Measurements from ENCODE around the gene PEDS1.
A peak's percentile ranks its signal among the peaks of the same experiment; 100 is the strongest.
"Not testable (repeated sequence)": the region's sequence is repeated elsewhere in the genome, so short reads cannot be mapped to it uniquely, and the experiment has no call there.

The PEDS1 gene

GRCh38 chr20:50163570-50164317 is 10.2 kb upstream of the PEDS1 start:
- DNase-seq = no peak

- not testable (repeated sequence) for DNase-seq
Measured at GRCh38 chr20:50161494-50161893, 8.0 kb upstream of the PEDS1 start.

- peak; percentile 80 for DNase-seq
Measured at GRCh38 chr20:50153153-50153499, 397 bp downstream of the PEDS1 start.

DNA sequence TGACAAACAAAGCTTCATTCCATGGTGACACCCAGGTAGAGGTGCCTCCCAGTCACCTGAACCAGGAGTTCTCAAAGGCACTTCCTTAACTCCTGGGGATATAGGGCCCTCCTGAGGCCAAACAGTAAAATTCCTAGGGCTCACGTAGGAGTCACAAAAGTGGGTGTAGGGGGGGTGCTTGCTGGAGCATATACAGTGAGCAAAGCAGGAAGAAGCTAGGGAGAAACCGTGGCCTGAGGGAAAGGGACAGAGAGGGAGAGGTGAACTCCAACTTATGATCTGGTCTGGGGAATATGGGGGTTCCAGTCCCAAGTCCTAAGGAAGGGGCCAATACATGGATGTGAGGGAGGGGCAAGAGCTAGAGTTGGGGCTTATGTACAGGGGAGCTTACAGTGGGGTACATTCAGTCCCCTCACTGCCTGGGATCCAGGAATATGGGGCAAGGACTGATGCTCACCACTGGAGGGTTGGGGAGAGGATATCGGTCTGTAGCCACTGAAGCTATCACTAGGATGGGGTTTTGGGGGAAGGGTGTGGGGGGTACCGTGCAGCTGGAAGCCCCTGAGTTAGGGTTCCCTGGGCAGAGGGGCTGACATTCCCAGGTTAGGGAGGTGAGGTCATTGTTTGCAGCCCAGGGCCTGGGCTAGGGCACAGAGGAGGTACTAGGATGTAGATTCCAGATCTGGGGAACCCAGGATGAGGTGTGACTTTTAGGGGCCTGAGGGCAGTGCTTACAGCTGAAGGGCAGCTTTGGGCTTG is 950 bp downstream of the PEDS1 start:
- DNase-seq = no peak

- no peak for DNase-seq
Measured at GRCh38 chr20:50151034-50151743, 2.3 kb downstream of the PEDS1 start.

DNA sequence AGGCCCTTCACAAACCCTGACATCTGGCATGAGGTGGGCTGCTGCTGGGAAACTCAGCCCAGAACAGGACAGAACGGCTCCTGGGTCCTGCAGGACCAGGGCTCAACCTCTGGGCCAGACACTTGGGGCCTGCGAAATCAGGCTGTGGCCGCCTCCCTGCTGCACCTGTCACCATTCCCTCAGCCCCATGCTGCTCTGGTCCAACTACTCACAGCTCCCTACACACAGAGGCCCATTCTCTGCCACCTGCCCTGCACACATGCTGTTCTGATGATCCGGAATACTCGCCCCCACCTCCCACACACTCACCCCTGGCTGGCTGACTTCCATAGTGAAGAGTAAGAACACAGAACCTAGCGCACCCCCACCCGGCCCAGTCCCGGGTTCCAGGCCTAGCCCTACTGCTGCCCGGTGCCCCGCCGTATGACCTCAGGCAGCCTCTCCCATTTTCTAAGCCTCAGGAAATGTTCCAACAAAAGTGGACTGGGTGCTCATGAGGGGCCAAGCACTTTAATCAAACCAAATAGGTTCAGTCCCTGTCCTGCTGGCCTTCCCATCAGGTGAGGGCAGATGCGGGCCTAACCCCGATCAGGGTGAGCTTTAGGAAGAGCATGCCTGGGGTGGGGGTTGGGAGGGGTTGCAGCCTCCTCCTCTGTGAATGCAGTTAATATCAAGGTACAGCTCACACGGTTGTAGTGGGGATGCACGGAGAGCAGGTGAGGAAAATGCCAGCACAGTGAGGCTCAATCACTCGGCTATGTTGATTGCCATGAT is 3.9 kb downstream of the PEDS1 start:
- DNase-seq = no peak

DNA sequence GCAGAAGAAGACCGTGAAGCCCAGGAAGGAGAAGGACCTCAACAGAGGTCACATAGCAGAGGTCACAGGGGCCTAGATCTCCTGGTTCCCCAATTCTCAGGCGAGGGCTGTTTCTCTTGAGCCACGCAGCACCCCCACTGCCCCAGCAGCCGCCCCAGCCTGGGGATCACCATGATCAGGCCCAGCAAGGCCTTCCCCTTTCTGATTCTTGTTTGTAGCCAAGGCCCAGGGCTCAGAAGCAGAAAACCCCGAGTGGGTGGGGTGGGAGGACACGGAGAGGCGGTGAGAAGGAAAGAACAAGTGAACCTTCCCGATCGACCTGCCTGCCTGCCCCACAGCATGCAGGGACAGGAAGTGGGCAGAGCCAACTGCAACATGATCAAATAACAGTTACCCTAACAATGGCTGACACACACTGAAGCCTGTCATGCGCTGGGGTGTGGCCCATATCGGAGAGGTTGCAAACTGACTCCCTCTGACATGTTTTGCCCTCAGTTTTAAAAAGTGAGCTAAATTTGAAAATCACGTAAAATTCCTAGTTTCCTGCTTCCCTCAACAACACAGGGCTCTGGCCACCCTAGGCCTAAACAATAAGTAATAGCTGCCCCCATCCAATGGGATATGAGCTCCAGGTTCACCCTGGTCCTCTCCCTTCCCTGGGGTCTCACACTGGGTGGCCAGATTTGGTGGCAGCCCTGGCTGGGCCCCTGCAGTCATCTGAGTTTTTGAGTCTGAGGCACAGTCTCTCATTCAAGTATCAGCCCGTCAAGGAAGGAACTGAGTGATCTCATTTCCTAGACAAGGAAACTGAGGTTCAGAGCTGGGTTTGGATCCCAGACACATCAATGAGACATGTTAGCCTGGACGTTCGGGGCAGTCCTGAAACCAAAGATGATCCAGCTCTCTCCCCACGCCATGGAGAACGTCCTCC is 6.5 kb downstream of the PEDS1 start:
- no peak for DNase-seq

DNA sequence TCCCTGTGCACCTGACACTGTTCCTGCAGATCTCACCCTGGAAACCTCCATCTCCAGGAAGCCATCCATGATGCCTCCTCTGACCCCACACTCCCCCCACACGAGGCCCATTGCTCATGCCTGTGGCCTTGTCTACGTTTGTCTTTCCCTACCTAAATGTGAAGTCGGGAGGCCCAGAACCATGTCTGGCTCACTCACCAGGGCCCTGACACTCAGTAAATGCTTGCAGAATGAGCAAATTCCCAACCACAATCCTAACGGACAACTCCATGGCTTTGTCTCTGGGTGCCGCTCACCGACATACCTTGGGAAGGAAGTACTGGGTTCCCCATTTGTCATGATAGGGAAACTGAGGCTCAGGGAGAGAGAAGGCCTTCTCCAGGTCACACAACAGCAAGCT is 7.3 kb downstream of the PEDS1 start:
- no peak for DNase-seq

DNA sequence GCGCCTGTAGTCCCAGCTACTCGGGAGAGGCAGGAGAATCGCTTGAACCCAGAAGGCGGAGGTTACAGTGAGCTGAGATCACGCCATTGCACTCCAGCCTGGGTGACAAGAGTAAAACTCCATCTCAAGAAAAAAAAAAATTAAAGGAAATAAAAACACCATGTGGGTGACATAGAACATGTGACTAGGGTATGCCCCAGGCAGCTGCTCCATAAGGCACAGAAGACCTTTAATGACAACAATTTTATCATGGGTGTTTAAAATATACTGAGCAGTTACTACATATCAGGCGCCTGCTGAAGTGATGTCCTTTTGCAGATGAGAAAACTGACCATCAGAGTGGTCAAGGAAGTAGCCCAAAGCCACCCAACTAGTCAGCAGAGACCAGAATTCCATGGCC is 8.0 kb downstream of the PEDS1 start:
- no peak for DNase-seq

DNA sequence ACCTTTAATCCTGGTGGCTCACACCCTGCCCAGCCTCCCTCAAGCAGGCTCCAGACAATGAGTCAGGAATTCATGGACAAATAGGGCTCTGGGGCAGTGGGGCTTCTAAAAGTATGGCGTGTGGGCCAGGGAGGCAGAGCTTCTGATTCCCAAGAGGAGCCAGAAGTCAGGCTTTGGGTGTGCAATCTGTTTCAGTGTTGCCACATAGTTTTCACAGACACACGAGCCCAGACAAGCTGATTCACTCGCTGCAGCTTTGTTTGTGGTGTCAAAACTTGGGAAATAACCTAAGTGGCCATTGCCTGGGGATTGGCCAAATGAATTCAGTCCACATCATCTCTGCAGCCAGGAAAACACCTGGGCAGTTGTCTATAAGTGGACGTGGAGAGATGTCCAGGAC is 9.2 kb downstream of the PEDS1 start:
- DNase-seq = no peak

- no peak for DNase-seq
Measured at GRCh38 chr20:50142812-50143211, 10.7 kb downstream of the PEDS1 start.

DNA sequence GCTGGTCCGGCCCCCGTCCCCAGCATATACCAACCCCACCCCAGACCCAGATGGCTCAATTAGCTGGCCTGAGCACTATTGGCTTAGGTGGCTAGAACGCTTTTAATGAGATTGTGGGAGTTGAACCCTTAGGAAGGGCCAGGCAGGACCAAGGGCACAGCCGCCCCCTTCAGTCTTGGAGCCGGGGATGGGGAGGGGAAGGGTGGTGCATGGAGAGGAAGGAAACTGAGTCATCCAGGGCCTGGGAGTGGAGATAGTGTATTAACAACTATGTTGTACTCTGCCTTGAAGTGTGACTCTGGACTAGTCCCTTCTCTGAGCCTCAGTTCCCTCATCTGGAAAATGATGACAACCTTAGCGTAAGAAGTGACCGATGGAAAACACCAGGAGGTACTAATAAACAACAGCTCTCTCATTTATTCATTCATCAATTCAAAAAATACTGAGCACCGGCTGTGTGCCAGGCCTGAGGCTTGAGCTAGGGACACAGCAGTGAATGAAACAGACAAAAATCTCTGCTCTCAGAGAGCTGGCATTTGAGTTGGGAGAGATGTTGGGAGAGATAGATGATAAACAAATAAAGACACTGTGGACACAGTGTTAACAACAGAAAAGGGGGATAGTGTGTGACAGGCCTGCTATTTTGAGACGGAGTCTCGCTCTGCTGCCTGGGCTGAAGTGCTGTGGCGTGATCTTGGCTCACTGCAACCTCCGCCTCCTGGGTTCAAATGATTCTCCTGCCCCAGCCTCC is 11.5 kb downstream of the PEDS1 start:
- DNase-seq = no peak

- DNase-seq = no peak
Measured at GRCh38 chr20:50141018-50141675, 12.4 kb downstream of the PEDS1 start.

- DNase-seq = no peak
Measured at GRCh38 chr20:50140339-50140859, 13.1 kb downstream of the PEDS1 start.

- no peak for DNase-seq
Measured at GRCh38 chr20:50138479-50139393, 14.8 kb downstream of the PEDS1 start.

DNA sequence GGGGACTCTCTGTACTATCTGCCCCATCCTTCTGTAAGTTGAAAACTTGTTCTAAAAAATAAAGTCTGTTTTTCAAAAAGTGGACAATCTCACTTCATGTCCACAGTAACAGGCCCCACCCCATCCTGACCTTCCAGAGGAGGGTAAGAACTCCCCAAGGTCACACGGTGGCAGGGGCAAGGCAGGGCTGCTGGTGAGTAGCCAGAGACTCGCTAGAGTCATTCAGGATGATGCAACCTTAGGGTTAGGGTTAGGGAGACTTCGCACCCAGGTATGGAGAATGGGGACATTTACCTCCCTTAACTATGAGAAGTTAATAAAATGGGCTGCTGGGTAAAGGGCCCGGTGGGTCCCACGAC is 15.4 kb downstream of the PEDS1 start:
- no peak for DNase-seq

DNA sequence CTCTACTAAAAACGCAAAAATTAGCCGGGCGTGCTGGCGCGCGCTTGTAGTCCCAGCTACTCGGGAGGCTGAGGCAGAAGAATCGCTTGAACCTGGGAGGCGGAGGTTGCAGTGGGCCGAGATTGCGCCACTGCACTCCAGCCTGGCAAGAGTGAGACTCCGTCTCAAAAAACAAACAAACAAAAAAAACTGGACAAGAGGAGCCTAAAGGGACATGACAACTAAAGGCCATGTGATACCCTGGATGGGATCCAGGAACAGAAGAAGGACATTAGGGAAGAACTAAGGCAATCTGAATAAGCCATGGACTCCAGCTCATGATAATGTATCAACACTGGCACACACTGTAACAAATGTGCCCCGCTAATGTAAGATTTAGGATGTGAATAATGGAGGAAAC is 15.8 kb downstream of the PEDS1 start:
- DNase-seq = not testable (repeated sequence)

DNA sequence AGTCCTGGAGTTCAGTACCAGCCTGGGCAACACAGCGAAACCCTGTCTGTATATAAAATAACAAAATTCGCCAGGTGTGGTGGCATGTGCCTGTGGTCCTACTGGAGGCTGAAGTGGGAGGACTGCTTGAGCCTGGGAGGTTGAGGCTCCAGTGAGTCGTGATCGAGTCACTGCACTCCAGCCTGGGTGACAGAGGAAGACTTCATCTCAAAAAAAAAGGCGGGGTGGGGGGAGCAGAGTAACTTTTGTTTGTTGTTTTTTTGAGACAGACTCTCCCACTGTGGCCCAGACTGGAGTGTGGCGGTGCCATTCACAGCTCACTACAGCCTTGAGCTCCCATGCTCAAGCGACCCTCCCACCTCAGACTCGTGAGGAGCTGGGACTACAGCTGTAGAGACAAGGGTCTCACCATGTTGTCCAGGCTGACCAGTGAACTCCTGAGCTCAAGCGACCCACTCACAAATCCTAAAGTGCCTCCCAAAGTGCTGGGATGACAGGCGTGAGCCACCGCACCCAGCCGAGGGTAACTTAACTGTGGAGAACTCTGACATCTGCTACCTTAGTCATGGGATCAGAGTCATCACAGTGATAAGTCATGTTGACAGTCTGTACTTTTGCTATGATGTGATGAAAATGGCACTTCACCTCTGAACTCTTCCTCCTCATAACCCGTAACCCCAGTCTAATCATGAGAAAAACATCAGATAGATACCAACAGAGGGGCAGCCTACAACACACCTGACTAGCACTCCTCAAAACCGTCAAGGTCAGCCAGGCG is 16.5 kb downstream of the PEDS1 start:
- no peak for DNase-seq
